ENCODE measurements around the gene ZNF407.

ZNF407 gene

DNA sequence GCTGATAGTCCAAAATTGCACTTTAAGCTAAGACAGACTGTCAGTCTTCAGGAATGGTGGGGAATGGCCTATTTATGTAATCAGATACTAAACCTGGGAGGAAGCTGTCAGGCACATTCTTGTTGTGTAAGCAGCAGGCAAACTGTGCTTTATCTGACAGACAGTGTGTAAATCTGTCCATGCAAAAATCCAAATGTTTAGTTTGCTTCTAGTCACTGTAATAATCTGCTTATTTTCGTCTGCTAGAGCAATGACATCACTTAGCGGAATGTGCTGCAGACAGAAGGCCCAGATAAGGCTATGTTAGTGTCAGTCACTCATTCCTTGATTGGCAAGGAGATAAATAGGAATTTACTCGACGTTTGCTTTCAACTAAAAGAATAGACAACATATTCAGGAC, 263.5 kb downstream of the ZNF407 start:
- TF ChIP-seq CTCF (IDR thresholded peaks at IDR 0.05; ENCODE audit: insufficient read depth, low read length, poor library complexity, severe bottlenecking) (no peak), EZH2phosphoT487 (conservative IDR thresholded peaks at IDR 0.05; ENCODE audit: low read length) (no peak)
- no peak overlapping the region for H3K9ac ChIP-seq (ENCODE audit: low read length)
- no peaks in the 10 kb centered on the region for H3K9me3 ChIP-seq (ENCODE audit: insufficient read depth, low read length)
- no peaks in the 10 kb centered on the region for H3K27me3 ChIP-seq (ENCODE audit: low read length)
- no peaks in the 10 kb centered on the region for H3K36me3 ChIP-seq (ENCODE audit: low read length)
- H4K20me1 ChIP-seq (ENCODE audit: low read depth, low read length), result no peaks in the 10 kb centered on the region
- H2AFZ ChIP-seq (ENCODE audit: low read depth, low read length, severe bottlenecking), result no peak overlapping the region
- no peaks in the 10 kb centered on the region for H3F3A ChIP-seq (ENCODE audit: insufficient read depth)
- H3K9me2 ChIP-seq (replicated peaks; ENCODE audit: insufficient read depth, low read length), result no peaks in the 10 kb centered on the region
- H3K4me2 ChIP-seq (ENCODE audit: low read depth, low read length, poor library complexity, severe bottlenecking), result no peak overlapping the region
- H3K79me2 ChIP-seq (ENCODE audit: insufficient read depth, low read length), result no peaks in the 10 kb centered on the region
- H3K4me3 ChIP-seq (ENCODE audit: insufficient read depth, low read length, poor library complexity, severe bottlenecking), result no peak overlapping the region
- no peak overlapping the region for H3K27ac ChIP-seq (ENCODE audit: low read depth, low read length)

GRCh38 chr18:74862094-74862493, 264.4 kb downstream of the ZNF407 start:
- Histone ChIP-seq H3F3A (ENCODE audit: insufficient read depth) (no peaks in the 10 kb centered on the region), H3K4me3 (ENCODE audit: insufficient read depth, low read length, poor library complexity, severe bottlenecking) (no peak overlapping the region), H3K27me3 (ENCODE audit: low read length) (no peaks in the 10 kb centered on the region), H2AFZ (ENCODE audit: low read depth, low read length, severe bottlenecking) (no peak overlapping the region), H3K9ac (ENCODE audit: low read length) (no peak overlapping the region), H3K4me2 (ENCODE audit: low read depth, low read length, poor library complexity, severe bottlenecking) (no peak overlapping the region), H3K27ac (ENCODE audit: low read depth, low read length) (no peak overlapping the region), H3K9me2 (replicated peaks; ENCODE audit: insufficient read depth, low read length) (no peaks in the 10 kb centered on the region), H4K20me1 (ENCODE audit: low read depth, low read length) (no peaks in the 10 kb centered on the region), H3K36me3 (ENCODE audit: low read length) (no peaks in the 10 kb centered on the region), H3K79me2 (ENCODE audit: insufficient read depth, low read length) (no peaks in the 10 kb centered on the region), H3K9me3 (ENCODE audit: insufficient read depth, low read length) (no peaks in the 10 kb centered on the region)
- no peak for TF ChIP-seq CTCF (IDR thresholded peaks at IDR 0.05; ENCODE audit: insufficient read depth, low read length, poor library complexity, severe bottlenecking)
- TF ChIP-seq EZH2phosphoT487 (conservative IDR thresholded peaks at IDR 0.05; ENCODE audit: low read length), result no peak

DNA sequence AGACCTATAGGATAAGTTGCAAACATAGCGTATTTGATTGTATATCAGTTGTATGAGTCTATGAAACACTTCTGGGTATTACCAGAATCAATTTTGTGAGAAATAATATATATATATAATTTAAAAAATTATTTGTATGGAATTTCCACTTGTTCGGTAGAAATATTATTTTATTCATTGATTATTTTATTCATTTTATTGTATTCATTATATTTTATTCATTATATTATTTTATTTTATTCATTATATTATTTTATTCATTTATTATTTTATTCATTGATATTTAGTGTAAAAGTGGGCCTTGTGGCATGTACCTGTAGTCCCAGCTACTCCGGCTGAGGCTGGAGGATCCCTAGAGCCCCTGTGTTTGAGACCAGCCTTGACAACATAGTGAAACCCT, 268.9 kb downstream of the ZNF407 start:
- no peaks in the 10 kb centered on the region for H4K20me1 ChIP-seq (ENCODE audit: low read depth, low read length)
- H3K4me2 ChIP-seq (ENCODE audit: low read depth, low read length, poor library complexity, severe bottlenecking), result no peak overlapping the region
- no peak overlapping the region for H2AFZ ChIP-seq (ENCODE audit: low read depth, low read length, severe bottlenecking)
- H3K9me2 ChIP-seq (replicated peaks; ENCODE audit: insufficient read depth, low read length), result no peaks in the 10 kb centered on the region
- no peak overlapping the region for H3K9ac ChIP-seq (ENCODE audit: low read length)
- no peaks in the 10 kb centered on the region for H3K9me3 ChIP-seq (ENCODE audit: insufficient read depth, low read length)
- no peak overlapping the region for H3K4me3 ChIP-seq (ENCODE audit: insufficient read depth, low read length, poor library complexity, severe bottlenecking)
- H3K27me3 ChIP-seq (ENCODE audit: low read length), result no peaks in the 10 kb centered on the region
- H3F3A ChIP-seq (ENCODE audit: insufficient read depth), result no peaks in the 10 kb centered on the region
- TF ChIP-seq EZH2phosphoT487 (conservative IDR thresholded peaks at IDR 0.05; ENCODE audit: low read length) (no peak), CTCF (IDR thresholded peaks at IDR 0.05; ENCODE audit: insufficient read depth, low read length, poor library complexity, severe bottlenecking) (no peak)
- no peaks in the 10 kb centered on the region for H3K36me3 ChIP-seq (ENCODE audit: low read length)
- H3K79me2 ChIP-seq (ENCODE audit: insufficient read depth, low read length), result no peaks in the 10 kb centered on the region
- H3K27ac ChIP-seq (ENCODE audit: low read depth, low read length), result no peak overlapping the region

DNA sequence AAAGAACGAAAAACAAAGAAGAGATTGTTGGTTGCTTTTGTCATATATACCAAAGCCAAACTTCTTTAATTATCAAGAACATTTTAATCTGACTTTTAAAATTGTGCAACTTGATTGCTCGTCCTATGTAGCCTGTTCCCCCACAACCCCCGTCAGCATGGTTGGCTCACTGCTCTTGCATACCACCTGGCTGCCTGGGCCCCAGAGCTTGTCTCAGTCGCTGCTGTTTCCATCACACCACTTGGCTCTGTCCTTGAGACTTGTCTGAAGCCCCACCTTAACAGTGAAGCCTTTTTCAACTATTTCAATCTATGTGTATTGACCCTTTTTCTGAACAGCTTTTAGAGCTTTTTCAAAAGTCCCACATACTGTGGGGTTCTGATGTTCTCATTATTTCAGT, 270.8 kb downstream of the ZNF407 start:
- H3K79me2 ChIP-seq (ENCODE audit: insufficient read depth, low read length), result no peaks in the 10 kb centered on the region
- TF ChIP-seq CTCF (IDR thresholded peaks at IDR 0.05; ENCODE audit: insufficient read depth, low read length, poor library complexity, severe bottlenecking), result no peak
- TF ChIP-seq EZH2phosphoT487 (conservative IDR thresholded peaks at IDR 0.05; ENCODE audit: low read length), result no peak
- no peaks in the 10 kb centered on the region for H3F3A ChIP-seq (ENCODE audit: insufficient read depth)
- H3K9me3 ChIP-seq (ENCODE audit: insufficient read depth, low read length), result no peaks in the 10 kb centered on the region
- H3K36me3 ChIP-seq (ENCODE audit: low read length), result no peaks in the 10 kb centered on the region
- H3K27ac ChIP-seq (ENCODE audit: low read depth, low read length), result no peak overlapping the region
- H3K4me3 ChIP-seq (ENCODE audit: insufficient read depth, low read length, poor library complexity, severe bottlenecking), result no peak overlapping the region
- no peak overlapping the region for H3K4me2 ChIP-seq (ENCODE audit: low read depth, low read length, poor library complexity, severe bottlenecking)
- H3K9ac ChIP-seq (ENCODE audit: low read length), result no peak overlapping the region
- H3K9me2 ChIP-seq (replicated peaks; ENCODE audit: insufficient read depth, low read length), result no peaks in the 10 kb centered on the region
- H2AFZ ChIP-seq (ENCODE audit: low read depth, low read length, severe bottlenecking), result no peak overlapping the region
- H3K27me3 ChIP-seq (ENCODE audit: low read length), result no peaks in the 10 kb centered on the region
- no peaks in the 10 kb centered on the region for H4K20me1 ChIP-seq (ENCODE audit: low read depth, low read length)
